Hematopoietic multipotent progenitor cell treated with erythropoietin and hydrocortisone succinate and interleukin-3 and kit ligand, for 8 days (in vitro differentiated cells): Measurements from ENCODE around the gene PLD5.
"Not testable (repeated sequence)": the region's sequence is repeated elsewhere in the genome, so short reads cannot be mapped to it uniquely, and the experiment has no call there.

Experiments
- DNase-seq: peaks from one replicate; pipeline ENCODE4 v3.0.0-alpha.2; 2015

The PLD5 gene

GRCh38 chr1:242416657-242417056 lies 107.8 kb downstream of the PLD5 start:
- DNase-seq = no peak

DNA sequence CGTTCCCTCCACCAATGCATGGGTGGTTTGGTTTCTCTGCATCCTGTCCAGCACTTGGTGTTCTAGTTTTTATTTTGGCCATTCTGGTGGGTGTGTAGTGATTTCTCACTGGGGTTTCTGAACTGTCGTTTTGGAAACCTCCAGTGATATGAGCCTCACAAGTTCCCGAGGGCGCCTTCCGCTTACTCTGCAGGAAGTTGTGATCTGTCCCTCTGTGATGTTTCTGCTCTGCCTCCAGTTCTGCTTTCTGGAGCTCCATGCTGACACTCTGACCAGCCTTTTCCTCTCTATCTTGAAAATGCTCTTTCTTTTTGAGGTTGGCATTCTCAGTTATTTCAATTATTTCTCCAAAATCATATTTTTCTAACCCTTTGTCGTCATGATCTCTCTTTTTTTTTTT lies 111.6 kb downstream of the PLD5 start:
- DNase-seq = no peak

- no peak for DNase-seq
These were observed 112.6 kb downstream of the PLD5 start for GRCh38 chr1:242411901-242412300.

DNA sequence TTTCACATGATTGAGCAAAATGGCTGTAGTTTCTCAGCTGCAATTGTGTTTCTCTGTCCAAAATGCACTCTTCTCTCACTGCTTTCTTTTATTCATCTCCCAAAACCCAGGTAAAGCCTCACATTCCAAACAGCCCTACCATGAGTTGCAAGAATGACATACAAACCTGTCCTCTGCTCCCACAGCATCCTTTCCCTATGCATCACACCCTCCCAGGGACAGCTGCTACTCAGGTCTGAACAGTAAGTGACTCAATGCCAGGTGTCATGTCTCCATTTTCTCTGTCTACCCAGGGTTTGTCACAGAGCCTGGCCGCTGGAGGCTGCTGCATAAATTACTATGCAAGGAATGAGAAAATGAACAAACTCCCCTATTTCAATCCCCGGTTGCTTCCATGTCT lies 118.5 kb downstream of the PLD5 start:
- no peak for DNase-seq

DNA sequence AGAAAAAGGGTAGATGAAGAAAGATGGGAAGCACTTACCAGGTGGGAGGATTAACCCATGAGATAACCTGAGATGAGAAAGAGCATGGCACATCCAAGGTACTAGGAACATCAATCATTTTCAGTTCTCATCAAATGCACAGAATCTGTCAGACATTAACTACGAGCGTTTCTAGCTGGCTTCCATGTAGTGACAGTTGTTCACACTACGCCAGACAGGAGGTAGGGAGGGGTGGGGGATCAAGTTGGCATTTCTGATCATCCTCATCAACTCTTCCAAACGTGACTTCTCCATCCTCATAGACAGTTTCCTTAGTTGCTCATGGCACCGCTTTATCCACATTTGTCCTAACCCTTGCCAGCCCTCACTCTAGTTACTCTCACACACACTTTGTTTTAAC lies 120.2 kb downstream of the PLD5 start:
- no peak for DNase-seq

DNA sequence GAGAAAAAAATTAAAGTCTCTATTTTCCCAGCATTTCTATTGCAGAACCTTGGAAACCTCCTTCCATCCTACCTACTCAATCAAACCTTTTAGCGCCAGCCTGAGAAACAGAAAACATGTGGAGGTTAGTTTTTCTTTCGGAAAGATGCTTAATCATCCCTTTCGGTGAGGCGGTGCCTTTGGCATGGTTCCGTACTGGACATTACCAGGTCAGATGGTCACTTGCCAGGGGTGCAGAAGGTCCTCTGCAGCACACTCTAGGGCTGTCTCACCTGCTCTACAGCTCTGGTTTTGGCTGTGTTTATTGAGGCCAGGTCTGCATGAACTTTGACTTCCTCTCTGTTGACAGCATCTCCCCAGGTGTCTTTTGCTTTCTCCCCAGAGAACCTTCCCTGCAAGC lies 121.5 kb downstream of the PLD5 start:
- no peak for DNase-seq

DNA sequence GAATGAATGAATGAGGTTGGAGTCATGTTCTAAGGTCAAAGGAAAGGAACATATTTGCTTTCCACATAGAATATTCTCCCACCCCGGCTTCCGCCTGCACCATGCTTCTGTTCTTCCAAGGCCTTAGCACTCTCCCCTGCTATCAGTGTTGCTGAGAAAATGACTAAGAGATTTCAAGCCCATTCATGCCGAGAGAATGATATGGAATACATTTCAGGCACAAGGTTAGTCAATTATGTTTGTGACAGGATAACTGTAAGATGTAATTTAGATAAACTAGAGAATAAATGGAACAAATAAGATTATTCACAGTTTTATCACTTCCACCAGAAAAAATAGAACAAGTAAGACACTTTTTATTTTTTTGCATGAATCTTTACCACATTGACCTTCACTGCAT lies 122.6 kb downstream of the PLD5 start:
- DNase-seq = no peak

DNA sequence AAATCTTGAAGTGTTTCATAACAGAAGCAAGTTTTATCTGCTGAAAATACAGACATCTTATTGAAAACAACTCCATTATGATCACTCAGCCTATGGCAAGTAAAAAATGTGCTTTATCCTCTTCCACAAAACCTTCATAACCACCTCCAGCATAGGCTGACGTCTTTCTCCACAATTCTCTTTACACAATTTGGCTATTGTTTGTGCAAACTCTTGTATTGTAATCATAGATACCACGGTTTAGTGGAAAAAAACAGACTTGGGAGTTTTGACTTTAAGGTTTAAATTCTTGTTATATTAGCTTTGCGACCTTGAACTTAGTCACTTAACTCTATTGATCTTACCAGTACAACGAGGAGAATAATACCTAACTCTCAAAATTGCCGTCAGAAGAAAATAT lies 126.1 kb downstream of the PLD5 start:
- no peak for DNase-seq

DNA sequence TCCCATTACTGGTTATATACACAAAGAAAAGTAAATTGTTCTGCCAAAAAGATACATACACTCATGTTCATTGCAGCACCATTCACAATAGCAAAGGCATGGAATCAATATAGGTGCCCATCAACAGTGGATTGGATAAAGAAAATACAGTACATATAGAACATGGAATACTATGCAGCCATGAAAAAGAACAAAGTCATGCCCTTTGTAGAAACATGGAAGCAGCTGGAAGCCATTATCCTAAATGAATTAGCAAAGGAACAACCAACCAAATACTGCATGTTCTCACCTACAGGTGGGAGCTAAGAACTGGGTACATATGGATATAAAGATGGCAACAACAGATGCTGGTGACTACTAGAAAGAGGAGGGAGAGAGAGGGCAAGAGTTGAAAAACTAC lies 132.6 kb downstream of the PLD5 start:
- DNase-seq = no peak

GRCh38 chr1:242376121-242376520 lies 148.4 kb downstream of the PLD5 start:
- not testable (repeated sequence) for DNase-seq

DNA sequence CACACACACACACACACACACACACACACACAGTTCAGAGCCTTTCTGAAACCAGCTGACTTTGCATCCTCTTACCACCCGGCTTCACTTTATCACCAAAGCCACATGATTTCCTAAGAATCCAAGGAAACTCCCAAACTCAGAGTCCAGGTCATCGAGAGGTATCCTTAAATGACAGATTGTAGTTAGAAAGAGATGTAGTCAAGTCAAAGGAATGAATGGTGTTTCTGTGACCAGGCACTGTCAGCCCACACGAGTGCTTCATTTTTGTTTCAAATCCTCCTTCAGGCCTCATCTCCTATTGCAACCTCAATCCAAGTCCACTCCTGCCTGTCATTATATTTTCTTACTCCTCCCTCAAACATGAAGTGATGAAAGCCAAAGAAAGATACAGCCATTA lies 174.1 kb downstream of the PLD5 start:
- not testable (repeated sequence) for DNase-seq

GRCh38 chr1:242349636-242350035 lies 174.9 kb downstream of the PLD5 start:
- DNase-seq = no peak

GRCh38 chr1:242330865-242331264 lies 193.6 kb downstream of the PLD5 start:
- not testable (repeated sequence) for DNase-seq

DNA sequence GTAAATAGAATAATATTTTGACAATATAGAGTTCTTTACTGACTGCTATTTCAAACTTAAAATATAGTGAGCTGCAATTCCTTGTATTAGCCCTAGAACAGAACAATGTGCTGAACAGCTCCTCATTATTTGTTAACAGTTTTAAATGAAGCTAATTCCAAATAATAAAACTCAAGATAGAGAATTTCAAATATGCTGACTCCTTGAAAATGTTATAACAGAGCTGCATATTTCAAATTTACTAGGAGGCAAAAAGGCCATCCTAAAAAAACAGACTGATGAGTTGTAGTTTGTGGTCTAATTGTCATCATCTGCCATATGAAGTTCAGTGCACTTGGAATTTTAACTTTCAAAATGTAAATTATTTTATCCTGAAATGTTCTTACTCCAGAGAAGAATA lies 197.1 kb downstream of the PLD5 start:
- DNase-seq = not testable (repeated sequence)

- not testable (repeated sequence) for DNase-seq
These were observed 202.5 kb downstream of the PLD5 start for GRCh38 chr1:242321981-242322380.

GRCh38 chr1:242318140-242318539 lies 206.4 kb downstream of the PLD5 start:
- DNase-seq = no peak

DNA sequence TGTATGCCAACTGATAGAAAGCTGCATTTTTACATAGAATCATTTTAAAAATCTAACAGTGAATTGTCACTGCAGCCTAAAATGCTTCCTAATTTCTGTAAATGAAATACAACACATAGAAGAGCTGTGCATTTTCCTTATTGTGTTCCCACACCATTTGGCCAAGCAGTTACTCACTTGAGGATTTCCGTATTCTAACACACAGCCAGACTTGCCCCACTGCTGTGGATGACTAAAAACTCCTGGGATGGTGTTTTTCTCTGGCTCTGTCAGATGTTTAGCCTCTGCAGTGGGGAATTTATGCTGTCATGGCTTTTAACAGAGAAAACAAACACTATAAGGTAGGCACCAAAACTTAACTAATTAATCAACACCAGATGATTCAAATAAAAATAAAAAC lies 209.6 kb downstream of the PLD5 start:
- not testable (repeated sequence) for DNase-seq

DNA sequence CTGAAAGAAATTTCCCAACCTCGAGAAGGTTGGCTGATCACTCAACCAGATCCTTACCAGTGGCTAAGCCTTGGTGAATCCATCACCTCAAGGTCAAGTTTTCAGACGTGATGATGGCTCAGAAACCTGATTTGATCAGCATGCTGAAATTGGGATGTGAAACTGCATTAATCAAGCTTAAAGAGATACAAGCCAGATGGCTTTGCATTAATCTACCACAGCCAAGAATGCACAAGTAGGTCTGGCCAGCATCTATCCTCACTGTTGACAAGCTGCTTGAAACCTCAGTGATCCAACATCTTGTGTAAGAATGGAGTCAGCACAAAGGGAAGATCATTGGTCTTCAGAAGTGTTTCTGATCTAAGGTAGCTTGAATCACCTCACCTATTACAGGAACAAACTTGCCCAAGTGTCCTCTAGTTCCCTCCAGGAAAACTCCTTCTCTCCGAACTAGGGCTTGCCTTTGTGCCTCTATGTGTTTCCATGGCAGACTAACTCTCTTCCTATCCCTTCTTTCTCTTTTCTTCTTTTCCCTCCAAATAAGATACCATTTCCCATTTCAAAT lies 210.3 kb downstream of the PLD5 start:
- not testable (repeated sequence) for DNase-seq

GRCh38 chr1:242308681-242309080 lies 215.8 kb downstream of the PLD5 start:
- DNase-seq = not testable (repeated sequence)

GRCh38 chr1:242293781-242294180 lies 230.7 kb downstream of the PLD5 start:
- not testable (repeated sequence) for DNase-seq

DNA sequence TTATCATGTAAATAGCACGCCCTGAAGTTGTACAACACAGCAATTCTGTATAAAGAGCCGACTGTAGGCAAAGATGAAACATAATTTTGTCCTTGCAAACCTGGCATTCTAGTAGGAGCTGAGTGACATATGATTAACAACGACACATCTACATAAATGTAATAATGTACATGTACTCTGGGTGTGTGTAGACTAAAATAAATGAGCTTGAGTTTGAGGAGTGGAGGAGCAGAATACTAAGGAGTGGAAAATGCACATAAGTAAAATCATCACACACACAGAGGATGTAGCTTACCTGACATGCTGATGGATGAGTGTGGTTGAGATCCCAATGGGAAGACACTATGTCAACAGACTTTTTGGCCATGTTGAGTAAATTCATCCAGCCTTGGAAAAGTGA lies 236.4 kb downstream of the PLD5 start:
- not testable (repeated sequence) for DNase-seq

DNA sequence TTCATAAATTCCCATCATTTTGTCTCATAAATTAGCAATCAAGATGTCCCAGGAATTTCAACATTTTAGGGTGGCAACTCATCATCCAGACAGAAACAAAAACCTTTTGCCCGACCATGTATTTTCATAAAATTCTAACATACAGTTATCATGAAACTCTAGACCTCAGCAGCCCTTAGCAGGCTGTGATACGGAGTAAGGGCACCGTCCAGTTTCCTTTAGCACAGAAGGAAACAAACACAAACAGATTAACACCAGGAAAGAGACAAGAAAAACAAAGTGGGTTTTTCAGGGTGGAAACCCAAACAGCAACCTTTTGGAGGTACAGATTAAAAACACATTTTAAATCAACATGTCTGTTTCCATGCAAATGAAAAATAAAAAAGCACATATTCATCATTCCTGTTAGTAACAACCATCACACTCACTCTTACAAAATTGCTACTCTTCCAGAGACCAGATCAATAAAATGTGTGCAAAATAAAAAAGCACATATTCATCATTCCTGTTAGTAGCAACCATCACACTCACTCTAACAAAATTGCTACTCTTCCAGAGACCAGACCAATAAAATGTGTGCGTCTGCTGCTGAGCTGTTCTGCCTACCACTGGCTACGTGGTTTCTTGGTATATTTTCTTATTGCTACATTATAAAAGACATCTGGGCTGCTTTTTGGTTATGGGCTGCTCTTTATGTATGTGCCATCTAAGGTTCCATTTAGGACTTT lies 241.6 kb downstream of the PLD5 start:
- not testable (repeated sequence) for DNase-seq

DNA sequence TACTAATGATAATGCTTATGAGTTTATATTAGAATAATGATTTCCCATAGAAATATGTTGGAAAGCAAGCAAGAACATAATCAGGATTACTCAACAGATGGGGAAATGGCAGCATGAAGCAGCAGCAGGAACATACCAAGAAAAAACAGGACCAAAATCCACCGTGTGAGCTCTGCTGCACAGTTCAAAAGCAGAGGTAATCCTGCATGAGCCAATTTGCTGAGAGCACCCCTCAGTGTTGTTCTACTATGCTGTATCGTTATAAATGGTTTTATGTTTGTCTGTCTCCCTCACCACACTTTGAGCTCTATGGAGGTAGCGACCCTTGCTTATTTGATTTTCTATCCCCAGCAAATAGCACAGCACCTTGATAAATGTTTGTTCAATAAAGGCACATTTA lies 246.1 kb downstream of the PLD5 start:
- not testable (repeated sequence) for DNase-seq

DNA sequence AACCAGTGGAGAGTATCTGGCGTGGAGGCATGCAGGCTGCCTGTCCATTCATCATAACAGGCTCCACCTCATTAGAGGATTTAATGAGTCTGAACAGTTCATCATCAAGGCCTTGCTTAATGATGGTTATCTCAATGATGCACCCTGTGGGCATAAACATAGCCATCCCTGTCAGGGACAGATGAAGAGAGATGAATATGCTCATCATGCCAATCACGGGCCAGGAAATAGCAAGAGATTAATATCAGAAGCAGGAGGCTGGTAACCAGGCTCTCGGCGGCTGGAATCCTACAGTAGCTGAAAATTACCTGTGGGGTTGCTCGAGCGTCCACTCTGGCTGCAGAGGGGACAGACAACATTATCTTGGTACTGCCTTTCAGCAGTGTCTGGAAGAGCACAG lies 247.7 kb downstream of the PLD5 start:
- DNase-seq = not testable (repeated sequence)

DNA sequence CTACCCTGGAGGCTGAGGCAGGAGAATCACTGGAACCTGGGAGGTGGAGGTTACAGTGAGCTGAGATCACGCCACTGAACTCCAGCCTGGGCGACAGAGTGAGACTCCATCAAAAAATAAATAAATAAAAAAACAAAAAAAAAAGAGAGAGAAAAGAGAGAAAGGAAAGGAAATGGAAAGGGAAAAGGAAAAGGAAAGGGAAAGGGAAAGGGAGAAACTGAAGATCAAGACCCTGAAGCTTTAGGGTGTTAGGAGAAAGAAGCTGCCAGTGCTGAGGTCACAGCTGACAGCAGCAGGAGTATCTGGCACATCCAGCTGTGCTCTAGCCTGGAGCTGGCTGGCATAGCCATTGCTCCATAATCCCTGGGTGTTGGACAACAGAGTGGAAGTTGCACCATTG lies 257.5 kb downstream of the PLD5 start:
- DNase-seq = not testable (repeated sequence)
